K562 (cell line): ENCODE measurements around the gene PCCB. TPM values are rescaled to one million over a fixed set of nuclear protein-coding genes. Genes with fewer than 3 reads are reported as not detected.

ENCODE experiments used
- GABPB1 ChIP-seq: sonication (generic); formaldehyde crosslinking; IDR thresholded peaks from 2 replicates; pipeline ENCODE4 v1.8.0; 2022; ENCODE audit warnings: mild to moderate bottlenecking, missing genetic modification reagents
- HDAC1 ChIP-seq, 2 experiments: fragments of 450-650 bp; IDR thresholded peaks; 2 replicates each; pipeline ENCODE4 v1.6.1; 2016 to 2017; ENCODE audit warnings: inconsistent platforms in 1 of 2, mild to moderate bottlenecking in 1 of 2, moderate library complexity in 1 of 2
- PML ChIP-seq: IDR thresholded peaks from 2 replicates; pipeline ENCODE4 v1.6.1; 2012; ENCODE audit warnings: low read length, inconsistent platforms
- TAF9B ChIP-seq: fragments of 450-650 bp; IDR thresholded peaks from 2 replicates; pipeline ENCODE4 v1.6.1; 2018; ENCODE audit warnings: mild to moderate bottlenecking; ENCODE audit not compliant: partially characterized antibody
- ZNF3 ChIP-seq: fragments of 250-450 bp; sonication (Bioruptor Pico); IDR thresholded peaks from 2 replicates; pipeline ENCODE4 v1.5.0; 2021; ENCODE audit warnings: mild to moderate bottlenecking, moderate library complexity
- polyA plus RNA-seq, 8 experiments: library from polyadenylated mRNA; depleted of rRNA in 4 of 8; stranded (reverse) in 5 of 8; unstranded in 3 of 8; fragments of >200 nt; fragmentation: Nextera tagmentation in 2 of 8; fragmentation: Illumina TruSeq in 1 of 8; extraction: Ambion mirVana in 2 of 8; extraction: Trizol in 1 of 8; gene quantifications; 2 replicates each; pipeline versions ENCODE4 v1.2.1 to v1.2.3, GENCODE V29; 2011 to 2014; ENCODE audit warnings: inconsistent platforms in 1 of 8, missing spikeins in 1 of 8
- total RNA-seq, 7 experiments: library from RNA; depleted of rRNA in 6 of 7; stranded (reverse); fragments of >200 nt in 6 of 7; fragmentation: Illumina TruSeq in 2 of 7; extraction: Trizol in 2 of 7; gene quantifications; 2 replicates each; pipeline versions ENCODE4 v1.2.1 to v1.2.3, GENCODE V29; 2011 to 2021; ENCODE audit warnings: low replicate concordance in 1 of 7
- TF ChIP-seq, protein P1 (sequence below): fragments of 450-650 bp; formaldehyde crosslinking; IDR thresholded peaks from 2 replicates; pipeline ENCODE4 v1.4.0; 2020; ENCODE audit warnings: mild to moderate bottlenecking, moderate library complexity
- TF ChIP-seq, protein P2 (sequence below): IDR thresholded peaks from 2 replicates; pipeline ENCODE4 v1.6.1; 2011; ENCODE audit warnings: borderline replicate concordance, low read depth, mild to moderate bottlenecking, moderate library complexity, low read length; ENCODE audit not compliant: insufficient read depth, poor library complexity, severe bottlenecking
- TF ChIP-seq, protein P3 (sequence below), 2 experiments: fragments of 450-650 bp; formaldehyde crosslinking in 1 of 2; IDR thresholded peaks; 2 replicates each; pipeline versions ENCODE4 v1.4.0 to v1.6.1; 2014 to 2020; ENCODE audit warnings: mild to moderate bottlenecking in 2 of 2, borderline replicate concordance in 1 of 2, low read depth in 1 of 2
- TF ChIP-seq, protein P4 (sequence below): fragments of 250-450 bp; sonication (Bioruptor Pico); IDR thresholded peaks from 2 replicates; pipeline ENCODE4 v1.5.0; 2022; ENCODE audit warnings: mild to moderate bottlenecking

PCCB gene
- total and polyA plus RNA-seq, 9 of the 15 experiments (the other 6 are each of a cell fraction or from before 2014, with no cell fraction given) = 69.5 to 173 (median 92.8) TPM

DNA sequence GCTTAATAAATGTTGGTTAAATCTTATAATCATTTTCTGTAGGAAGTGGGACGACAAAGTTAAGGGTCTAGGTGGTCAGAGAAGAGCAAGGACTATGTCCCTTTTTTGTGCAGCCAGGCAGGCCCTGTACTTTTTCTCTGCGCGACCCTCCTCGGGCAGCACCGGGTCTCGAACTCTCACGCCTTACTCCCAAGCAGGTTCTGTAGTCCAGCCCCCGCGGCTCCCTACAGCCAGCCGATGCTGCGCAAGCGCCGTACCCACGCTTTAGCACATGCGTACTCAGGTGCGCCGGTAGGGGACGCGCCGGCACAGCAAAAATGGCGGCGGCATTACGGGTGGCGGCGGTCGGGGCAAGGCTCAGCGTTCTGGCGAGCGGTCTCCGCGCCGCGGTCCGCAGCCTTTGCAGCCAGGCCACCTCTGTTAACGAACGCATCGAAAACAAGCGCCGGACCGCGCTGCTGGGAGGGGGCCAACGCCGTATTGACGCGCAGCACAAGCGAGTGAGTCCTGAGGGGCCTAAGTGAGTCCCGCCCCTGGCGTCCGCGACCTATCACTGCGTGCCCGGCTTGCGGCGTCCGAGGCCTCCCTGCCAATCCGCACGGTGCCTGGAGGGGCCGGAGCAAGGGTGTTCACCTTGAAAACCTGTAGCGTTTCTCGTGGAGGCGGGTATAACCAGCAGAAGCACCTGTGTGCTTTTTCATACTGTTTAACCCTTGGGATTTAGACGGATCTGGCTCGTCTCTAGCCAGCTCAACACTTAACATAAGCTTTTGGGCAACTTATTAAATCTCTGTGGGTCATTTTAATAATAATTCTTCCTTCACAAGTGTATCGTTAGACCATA is at the start of gene PCCB (continued):
- TF ChIP-seq, protein P1, sequence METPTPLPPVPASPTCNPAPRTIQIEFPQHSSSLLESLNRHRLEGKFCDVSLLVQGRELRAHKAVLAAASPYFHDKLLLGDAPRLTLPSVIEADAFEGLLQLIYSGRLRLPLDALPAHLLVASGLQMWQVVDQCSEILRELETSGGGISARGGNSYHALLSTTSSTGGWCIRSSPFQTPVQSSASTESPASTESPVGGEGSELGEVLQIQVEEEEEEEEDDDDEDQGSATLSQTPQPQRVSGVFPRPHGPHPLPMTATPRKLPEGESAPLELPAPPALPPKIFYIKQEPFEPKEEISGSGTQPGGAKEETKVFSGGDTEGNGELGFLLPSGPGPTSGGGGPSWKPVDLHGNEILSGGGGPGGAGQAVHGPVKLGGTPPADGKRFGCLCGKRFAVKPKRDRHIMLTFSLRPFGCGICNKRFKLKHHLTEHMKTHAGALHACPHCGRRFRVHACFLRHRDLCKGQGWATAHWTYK (CRISPR knock-in tag) = 0 out of 2 replicates have a peak, but pooled peaks have one; percentile 28
- TF ChIP-seq, protein P2, sequence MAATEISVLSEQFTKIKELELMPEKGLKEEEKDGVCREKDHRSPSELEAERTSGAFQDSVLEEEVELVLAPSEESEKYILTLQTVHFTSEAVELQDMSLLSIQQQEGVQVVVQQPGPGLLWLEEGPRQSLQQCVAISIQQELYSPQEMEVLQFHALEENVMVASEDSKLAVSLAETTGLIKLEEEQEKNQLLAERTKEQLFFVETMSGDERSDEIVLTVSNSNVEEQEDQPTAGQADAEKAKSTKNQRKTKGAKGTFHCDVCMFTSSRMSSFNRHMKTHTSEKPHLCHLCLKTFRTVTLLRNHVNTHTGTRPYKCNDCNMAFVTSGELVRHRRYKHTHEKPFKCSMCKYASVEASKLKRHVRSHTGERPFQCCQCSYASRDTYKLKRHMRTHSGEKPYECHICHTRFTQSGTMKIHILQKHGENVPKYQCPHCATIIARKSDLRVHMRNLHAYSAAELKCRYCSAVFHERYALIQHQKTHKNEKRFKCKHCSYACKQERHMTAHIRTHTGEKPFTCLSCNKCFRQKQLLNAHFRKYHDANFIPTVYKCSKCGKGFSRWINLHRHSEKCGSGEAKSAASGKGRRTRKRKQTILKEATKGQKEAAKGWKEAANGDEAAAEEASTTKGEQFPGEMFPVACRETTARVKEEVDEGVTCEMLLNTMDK = peak; percentile 100
- TF ChIP-seq TAF9B (peak; percentile 93), ZNF3 (no peak), PML (0 out of 2 replicates have a peak, but pooled peaks have one; percentile 61), GABPB1 (CRISPR knock-in tag) (peak; percentile 72), HDAC1 (IDR thresholded peaks at IDR 0.05) (peak in 1 of 2 experiments; percentile 44; a peak in 1 of 4 replicates)
- TF ChIP-seq, protein P3, sequence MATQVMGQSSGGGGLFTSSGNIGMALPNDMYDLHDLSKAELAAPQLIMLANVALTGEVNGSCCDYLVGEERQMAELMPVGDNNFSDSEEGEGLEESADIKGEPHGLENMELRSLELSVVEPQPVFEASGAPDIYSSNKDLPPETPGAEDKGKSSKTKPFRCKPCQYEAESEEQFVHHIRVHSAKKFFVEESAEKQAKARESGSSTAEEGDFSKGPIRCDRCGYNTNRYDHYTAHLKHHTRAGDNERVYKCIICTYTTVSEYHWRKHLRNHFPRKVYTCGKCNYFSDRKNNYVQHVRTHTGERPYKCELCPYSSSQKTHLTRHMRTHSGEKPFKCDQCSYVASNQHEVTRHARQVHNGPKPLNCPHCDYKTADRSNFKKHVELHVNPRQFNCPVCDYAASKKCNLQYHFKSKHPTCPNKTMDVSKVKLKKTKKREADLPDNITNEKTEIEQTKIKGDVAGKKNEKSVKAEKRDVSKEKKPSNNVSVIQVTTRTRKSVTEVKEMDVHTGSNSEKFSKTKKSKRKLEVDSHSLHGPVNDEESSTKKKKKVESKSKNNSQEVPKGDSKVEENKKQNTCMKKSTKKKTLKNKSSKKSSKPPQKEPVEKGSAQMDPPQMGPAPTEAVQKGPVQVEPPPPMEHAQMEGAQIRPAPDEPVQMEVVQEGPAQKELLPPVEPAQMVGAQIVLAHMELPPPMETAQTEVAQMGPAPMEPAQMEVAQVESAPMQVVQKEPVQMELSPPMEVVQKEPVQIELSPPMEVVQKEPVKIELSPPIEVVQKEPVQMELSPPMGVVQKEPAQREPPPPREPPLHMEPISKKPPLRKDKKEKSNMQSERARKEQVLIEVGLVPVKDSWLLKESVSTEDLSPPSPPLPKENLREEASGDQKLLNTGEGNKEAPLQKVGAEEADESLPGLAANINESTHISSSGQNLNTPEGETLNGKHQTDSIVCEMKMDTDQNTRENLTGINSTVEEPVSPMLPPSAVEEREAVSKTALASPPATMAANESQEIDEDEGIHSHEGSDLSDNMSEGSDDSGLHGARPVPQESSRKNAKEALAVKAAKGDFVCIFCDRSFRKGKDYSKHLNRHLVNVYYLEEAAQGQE (IDR thresholded peaks at IDR 0.05; ENCODE audit: borderline replicate concordance) = no peak
- TF ChIP-seq, protein P3 (CRISPR knock-in tag; IDR thresholded peaks at IDR 0.05; ENCODE audit: low read depth) = 0 out of 2 replicates have a peak, but pooled peaks have one; percentile 24
- TF ChIP-seq, protein P4, sequence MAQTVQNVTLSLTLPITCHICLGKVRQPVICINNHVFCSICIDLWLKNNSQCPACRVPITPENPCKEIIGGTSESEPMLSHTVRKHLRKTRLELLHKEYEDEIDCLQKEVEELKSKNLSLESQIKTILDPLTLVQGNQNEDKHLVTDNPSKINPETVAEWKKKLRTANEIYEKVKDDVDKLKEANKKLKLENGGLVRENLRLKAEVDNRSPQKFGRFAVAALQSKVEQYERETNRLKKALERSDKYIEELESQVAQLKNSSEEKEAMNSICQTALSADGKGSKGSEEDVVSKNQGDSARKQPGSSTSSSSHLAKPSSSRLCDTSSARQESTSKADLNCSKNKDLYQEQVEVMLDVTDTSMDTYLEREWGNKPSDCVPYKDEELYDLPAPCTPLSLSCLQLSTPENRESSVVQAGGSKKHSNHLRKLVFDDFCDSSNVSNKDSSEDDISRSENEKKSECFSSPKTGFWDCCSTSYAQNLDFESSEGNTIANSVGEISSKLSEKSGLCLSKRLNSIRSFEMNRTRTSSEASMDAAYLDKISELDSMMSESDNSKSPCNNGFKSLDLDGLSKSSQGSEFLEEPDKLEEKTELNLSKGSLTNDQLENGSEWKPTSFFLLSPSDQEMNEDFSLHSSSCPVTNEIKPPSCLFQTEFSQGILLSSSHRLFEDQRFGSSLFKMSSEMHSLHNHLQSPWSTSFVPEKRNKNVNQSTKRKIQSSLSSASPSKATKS (CRISPR knock-in tag) = no peak
